Keratinocyte (primary cell): ENCODE measurements around the gene PRIMPOL.

Source experiments
- EZH2 ChIP-seq: IDR thresholded peaks from one replicate; pipeline ENCODE4 v1.6.1; 2012; ENCODE audit warnings: inconsistent platforms, mild to moderate bottlenecking, low read length, moderate library complexity
- TF ChIP-seq, protein P1 (sequence below), 3 experiments: IDR thresholded peaks in 1 of 3; conservative IDR thresholded peaks in 1 of 3; optimal IDR thresholded peaks in 1 of 3; 2 replicates in 2 of 3; 3 replicates in 1 of 3; pipeline versions ENCODE3 to v1.5.1; 2011; ENCODE audit warnings: low read length in 3 of 3, mild to moderate bottlenecking in 3 of 3, moderate library complexity in 2 of 3, control low read depth in 1 of 3, inconsistent platforms in 1 of 3; ENCODE audit not compliant: insufficient read depth in 2 of 3; ENCODE audit errors: extremely low read depth in 1 of 3

DNA sequence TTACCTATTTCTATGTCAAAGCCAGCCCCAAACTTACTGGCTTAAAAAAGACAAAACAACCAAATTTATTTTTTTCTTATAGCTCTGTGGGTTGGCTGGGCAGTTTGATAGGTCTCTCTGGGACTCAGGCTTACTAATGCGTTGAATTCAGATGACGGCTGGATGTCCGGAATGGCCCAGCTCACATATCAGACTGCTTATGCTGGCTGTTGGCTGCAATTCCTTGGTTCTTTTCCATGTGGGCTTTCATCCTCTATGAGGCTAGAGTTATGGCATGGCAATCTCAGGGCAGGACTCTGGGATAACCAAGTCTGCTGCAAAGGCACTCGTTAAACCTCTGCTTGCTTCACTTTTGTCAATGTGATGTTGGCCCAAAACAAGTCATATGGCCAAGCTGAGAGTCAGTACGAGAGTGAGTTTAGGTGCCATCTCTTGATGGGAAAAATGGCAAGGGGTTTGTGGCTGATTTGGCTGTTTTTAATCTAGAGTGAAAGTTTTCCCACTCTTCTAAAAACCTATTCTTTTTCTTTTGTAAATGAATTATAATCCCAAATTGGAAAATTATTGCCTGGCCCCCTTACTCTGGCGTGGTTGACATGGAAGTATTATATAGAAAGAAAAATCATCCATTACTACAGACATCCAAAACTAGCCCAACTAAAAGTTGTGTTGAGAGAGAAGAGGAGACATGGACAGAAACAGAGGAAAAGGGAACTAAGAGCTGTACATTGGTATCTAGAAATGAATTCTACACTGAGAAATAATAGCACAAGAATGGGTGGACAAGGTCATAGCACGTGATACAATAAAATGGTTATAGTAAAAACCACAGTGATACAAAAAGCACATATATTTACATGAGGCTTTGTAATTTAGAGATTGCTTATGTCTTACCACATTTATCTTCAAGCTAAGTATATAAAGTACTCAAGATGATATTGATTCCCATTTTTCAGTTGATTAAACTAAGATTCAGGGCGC is 6.6 kb downstream of the PRIMPOL start:
- TF ChIP-seq, protein P1, sequence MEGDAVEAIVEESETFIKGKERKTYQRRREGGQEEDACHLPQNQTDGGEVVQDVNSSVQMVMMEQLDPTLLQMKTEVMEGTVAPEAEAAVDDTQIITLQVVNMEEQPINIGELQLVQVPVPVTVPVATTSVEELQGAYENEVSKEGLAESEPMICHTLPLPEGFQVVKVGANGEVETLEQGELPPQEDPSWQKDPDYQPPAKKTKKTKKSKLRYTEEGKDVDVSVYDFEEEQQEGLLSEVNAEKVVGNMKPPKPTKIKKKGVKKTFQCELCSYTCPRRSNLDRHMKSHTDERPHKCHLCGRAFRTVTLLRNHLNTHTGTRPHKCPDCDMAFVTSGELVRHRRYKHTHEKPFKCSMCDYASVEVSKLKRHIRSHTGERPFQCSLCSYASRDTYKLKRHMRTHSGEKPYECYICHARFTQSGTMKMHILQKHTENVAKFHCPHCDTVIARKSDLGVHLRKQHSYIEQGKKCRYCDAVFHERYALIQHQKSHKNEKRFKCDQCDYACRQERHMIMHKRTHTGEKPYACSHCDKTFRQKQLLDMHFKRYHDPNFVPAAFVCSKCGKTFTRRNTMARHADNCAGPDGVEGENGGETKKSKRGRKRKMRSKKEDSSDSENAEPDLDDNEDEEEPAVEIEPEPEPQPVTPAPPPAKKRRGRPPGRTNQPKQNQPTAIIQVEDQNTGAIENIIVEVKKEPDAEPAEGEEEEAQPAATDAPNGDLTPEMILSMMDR (optimal IDR thresholded peaks at IDR 0.05 in 1 of 3, IDR thresholded peaks at IDR 0.05 in 1 of 3, conservative IDR thresholded peaks at IDR 0.05 in 1 of 3; ENCODE audit: extremely low read depth in 1 of 3, insufficient read depth in 2 of 3, low read length in 3 of 3): no peak
- TF ChIP-seq EZH2: no peak
